Right lobe of liver (tissue), 4 donors: Measurements from ENCODE around the gene GOLGA6A.

Experiments
- POLR2A ChIP-seq: fragments of 450-650 bp; IDR thresholded peaks from one replicate; pipeline ENCODE4 v1.6.1; 2017; ENCODE audit warnings: antibody characterized with exemption, mild to moderate bottlenecking
- TF ChIP-seq, protein P1 (sequence below), 4 donors: fragments of 200-600 bp in 3 of 4; fragments of 450-650 bp in 1 of 4; IDR thresholded peaks; one replicate each; pipeline versions ENCODE4 v1.5.1 to v1.8.0; 2016 to 2022; ENCODE audit warnings: antibody characterized with exemption in 4 of 4, mild to moderate bottlenecking in 2 of 4
- donor health status: DM: no; HTN: no; CAD: no.
- donor health status: DM: no; HTN: no; CAD: no.
- donor health status: DM: no; HTN: yes; CAD: no.

DNA sequence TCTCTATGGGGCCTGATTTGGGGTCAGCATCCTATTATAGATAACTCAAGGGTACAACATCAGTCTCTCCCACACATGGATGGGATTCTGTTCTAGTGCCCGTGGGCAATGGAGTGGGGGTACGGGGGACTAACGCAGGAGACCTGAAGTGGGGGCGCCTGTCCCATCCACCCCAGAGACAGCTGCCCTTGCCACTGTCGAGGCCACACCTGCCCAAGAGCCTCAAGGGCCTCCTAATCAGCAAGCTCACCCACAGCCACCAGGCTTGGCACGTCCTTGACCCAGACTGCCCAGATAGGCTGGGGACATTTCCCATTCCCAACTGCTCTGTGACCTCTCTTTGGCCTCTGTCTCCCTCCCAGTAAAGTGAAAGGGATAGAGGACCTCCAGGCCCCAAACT, 39.5 kb upstream of the GOLGA6A start:
- TF ChIP-seq, protein P1, sequence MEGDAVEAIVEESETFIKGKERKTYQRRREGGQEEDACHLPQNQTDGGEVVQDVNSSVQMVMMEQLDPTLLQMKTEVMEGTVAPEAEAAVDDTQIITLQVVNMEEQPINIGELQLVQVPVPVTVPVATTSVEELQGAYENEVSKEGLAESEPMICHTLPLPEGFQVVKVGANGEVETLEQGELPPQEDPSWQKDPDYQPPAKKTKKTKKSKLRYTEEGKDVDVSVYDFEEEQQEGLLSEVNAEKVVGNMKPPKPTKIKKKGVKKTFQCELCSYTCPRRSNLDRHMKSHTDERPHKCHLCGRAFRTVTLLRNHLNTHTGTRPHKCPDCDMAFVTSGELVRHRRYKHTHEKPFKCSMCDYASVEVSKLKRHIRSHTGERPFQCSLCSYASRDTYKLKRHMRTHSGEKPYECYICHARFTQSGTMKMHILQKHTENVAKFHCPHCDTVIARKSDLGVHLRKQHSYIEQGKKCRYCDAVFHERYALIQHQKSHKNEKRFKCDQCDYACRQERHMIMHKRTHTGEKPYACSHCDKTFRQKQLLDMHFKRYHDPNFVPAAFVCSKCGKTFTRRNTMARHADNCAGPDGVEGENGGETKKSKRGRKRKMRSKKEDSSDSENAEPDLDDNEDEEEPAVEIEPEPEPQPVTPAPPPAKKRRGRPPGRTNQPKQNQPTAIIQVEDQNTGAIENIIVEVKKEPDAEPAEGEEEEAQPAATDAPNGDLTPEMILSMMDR (IDR thresholded peaks at IDR 0.05): no peak
- no peak for TF ChIP-seq POLR2A
